Uterus (tissue), 2 donors: ENCODE results near the gene WWP2.

Source experiments
- POLR2A ChIP-seq, 2 donors: fragments of 450-650 bp; IDR thresholded peaks; one replicate each; pipeline ENCODE4 v1.6.1; 2016; ENCODE audit warnings: antibody characterized with exemption in 2 of 2, mild to moderate bottlenecking in 1 of 2, moderate library complexity in 1 of 2
- TF ChIP-seq, protein P1 (sequence below), 4 experiments: fragments of 200-600 bp in 2 of 4; fragments of 450-650 bp in 2 of 4; sonication (generic) in 2 of 4; IDR thresholded peaks; one replicate each; pipeline ENCODE4 v1.5.1; 2016 to 2019; ENCODE audit warnings: antibody characterized with exemption in 4 of 4, mild to moderate bottlenecking in 2 of 4, moderate library complexity in 1 of 4

DNA sequence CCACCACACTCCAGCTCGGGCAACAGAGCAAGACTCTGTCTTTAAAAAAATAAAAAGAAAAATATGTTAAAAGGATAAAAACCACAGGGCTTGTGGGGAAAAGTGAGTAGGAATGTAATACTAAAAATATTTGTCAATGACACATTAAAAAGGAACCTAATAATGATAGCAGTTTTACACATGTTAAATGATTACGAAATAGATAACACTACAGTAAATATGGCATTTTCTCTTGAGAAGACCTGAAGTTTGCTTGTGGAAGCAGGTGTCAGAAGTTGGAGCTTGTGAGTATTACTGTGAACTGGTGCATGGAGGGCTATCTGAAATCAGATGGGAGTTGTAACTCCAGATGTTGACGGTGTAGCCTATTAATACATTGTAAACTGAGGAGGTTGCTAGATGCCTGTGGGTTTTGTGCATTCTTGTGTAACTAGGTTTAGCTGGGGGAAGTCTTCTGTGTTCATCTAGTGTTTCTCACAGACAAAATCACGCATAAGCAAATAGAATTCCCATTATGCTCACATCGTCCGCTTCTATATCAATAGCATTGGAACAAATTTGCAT, 144.8 kb downstream of the WWP2 start:
- TF ChIP-seq, protein P1, sequence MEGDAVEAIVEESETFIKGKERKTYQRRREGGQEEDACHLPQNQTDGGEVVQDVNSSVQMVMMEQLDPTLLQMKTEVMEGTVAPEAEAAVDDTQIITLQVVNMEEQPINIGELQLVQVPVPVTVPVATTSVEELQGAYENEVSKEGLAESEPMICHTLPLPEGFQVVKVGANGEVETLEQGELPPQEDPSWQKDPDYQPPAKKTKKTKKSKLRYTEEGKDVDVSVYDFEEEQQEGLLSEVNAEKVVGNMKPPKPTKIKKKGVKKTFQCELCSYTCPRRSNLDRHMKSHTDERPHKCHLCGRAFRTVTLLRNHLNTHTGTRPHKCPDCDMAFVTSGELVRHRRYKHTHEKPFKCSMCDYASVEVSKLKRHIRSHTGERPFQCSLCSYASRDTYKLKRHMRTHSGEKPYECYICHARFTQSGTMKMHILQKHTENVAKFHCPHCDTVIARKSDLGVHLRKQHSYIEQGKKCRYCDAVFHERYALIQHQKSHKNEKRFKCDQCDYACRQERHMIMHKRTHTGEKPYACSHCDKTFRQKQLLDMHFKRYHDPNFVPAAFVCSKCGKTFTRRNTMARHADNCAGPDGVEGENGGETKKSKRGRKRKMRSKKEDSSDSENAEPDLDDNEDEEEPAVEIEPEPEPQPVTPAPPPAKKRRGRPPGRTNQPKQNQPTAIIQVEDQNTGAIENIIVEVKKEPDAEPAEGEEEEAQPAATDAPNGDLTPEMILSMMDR (IDR thresholded peaks at IDR 0.05): no peak
- TF ChIP-seq POLR2A (IDR thresholded peaks at IDR 0.05): no peak
